ENCODE data around the gene RIMOC1.

RIMOC1 gene

GRCh38 chr5:41908374-41909079 lies 4.4 kb downstream of the RIMOC1 start:
- H3K9me3 ChIP-seq (ENCODE audit: low read length) = no peaks in the 10 kb centered on the region
- no peak overlapping the region for H3K9ac ChIP-seq (ENCODE audit: low read length)
- H3K9me2 ChIP-seq (ENCODE audit: low read depth, low read length) = no peaks in the 10 kb centered on the region
- H3K27ac ChIP-seq (ENCODE audit: low read depth, low read length, poor library complexity, severe bottlenecking) = no peak overlapping the region
- H3K4me2 ChIP-seq (ENCODE audit: low read length) = no peak overlapping the region
- H4K20me1 ChIP-seq (ENCODE audit: insufficient read depth, low read length) = no peaks in the 10 kb centered on the region
- H3K4me3 ChIP-seq (ENCODE audit: low read depth, low read length, poor library complexity, severe bottlenecking) = no peak overlapping the region
- no peak overlapping the region for H2AFZ ChIP-seq (ENCODE audit: low read length)
- TF ChIP-seq CTCF (IDR thresholded peaks at IDR 0.05; ENCODE audit: low read length) (no peak), EZH2 (IDR thresholded peaks at IDR 0.05; ENCODE audit: borderline replicate concordance, low read length) (no peak)
- H3K79me2 ChIP-seq (ENCODE audit: insufficient read depth, low read length) = peaks cover 24% of the 10 kb centered on the region
- no peaks in the 10 kb centered on the region for H3F3A ChIP-seq (ENCODE audit: insufficient read depth, low read length)
- peaks cover 59% of the 10 kb centered on the region for H3K36me3 ChIP-seq (ENCODE audit: insufficient read depth, low read length)
- no peaks in the 10 kb centered on the region for H3K27me3 ChIP-seq (ENCODE audit: insufficient read depth, low read length)
- peaks cover 14% of the 10 kb centered on the region for H3K4me1 ChIP-seq (ENCODE audit: insufficient read depth, low read length, severe bottlenecking)

- no peak overlapping the region for H3K4me2 ChIP-seq (ENCODE audit: low read length)
Measured at GRCh38 chr5:41918105-41918504, 14.0 kb downstream of the RIMOC1 start.

GRCh38 chr5:41921166-41921565 lies 17.0 kb downstream of the RIMOC1 start:
- Histone ChIP-seq H3K27ac (ENCODE audit: low read depth, low read length, poor library complexity, severe bottlenecking) (no peak overlapping the region), H3K9me2 (ENCODE audit: low read depth, low read length) (no peaks in the 10 kb centered on the region), H3K36me3 (ENCODE audit: insufficient read depth, low read length) (peaks cover 52% of the 10 kb centered on the region), H4K20me1 (ENCODE audit: insufficient read depth, low read length) (no peaks in the 10 kb centered on the region), H3K4me1 (ENCODE audit: insufficient read depth, low read length, severe bottlenecking) (peaks cover 17% of the 10 kb centered on the region), H3K9ac (ENCODE audit: low read length) (no peak overlapping the region), H2AFZ (ENCODE audit: low read length) (no peak overlapping the region), H3K4me2 (ENCODE audit: low read length) (no peak overlapping the region), H3K27me3 (ENCODE audit: insufficient read depth, low read length) (no peaks in the 10 kb centered on the region), H3F3A (ENCODE audit: insufficient read depth, low read length) (no peaks in the 10 kb centered on the region; the same call in 1 of the 2 replicates), H3K79me2 (ENCODE audit: insufficient read depth, low read length) (no peaks in the 10 kb centered on the region), H3K9me3 (ENCODE audit: low read length) (no peaks in the 10 kb centered on the region), H3K4me3 (ENCODE audit: low read depth, low read length, poor library complexity, severe bottlenecking) (no peak overlapping the region)
- TF ChIP-seq EZH2 (IDR thresholded peaks at IDR 0.05; ENCODE audit: borderline replicate concordance, low read length) (no peak), CTCF (IDR thresholded peaks at IDR 0.05; ENCODE audit: low read length) (no peak)

More at GRCh38 chr5:41918105-41918504, 14.0 kb downstream of the RIMOC1 start:
- Histone ChIP-seq H3K4me1 (ENCODE audit: insufficient read depth, low read length, severe bottlenecking) (no peaks in the 10 kb centered on the region), H3K4me3 (ENCODE audit: low read depth, low read length, poor library complexity, severe bottlenecking) (no peak overlapping the region), H4K20me1 (ENCODE audit: insufficient read depth, low read length) (no peaks in the 10 kb centered on the region), H2AFZ (ENCODE audit: low read length) (no peak overlapping the region), H3K36me3 (ENCODE audit: insufficient read depth, low read length) (peaks cover 83% of the 10 kb centered on the region), H3K27me3 (ENCODE audit: insufficient read depth, low read length) (no peaks in the 10 kb centered on the region), H3K79me2 (ENCODE audit: insufficient read depth, low read length) (no peaks in the 10 kb centered on the region), H3K27ac (ENCODE audit: low read depth, low read length, poor library complexity, severe bottlenecking) (no peak overlapping the region), H3K9ac (ENCODE audit: low read length) (no peak overlapping the region), H3K9me3 (ENCODE audit: low read length) (no peaks in the 10 kb centered on the region; the same call in 1 of the 2 replicates), H3K9me2 (ENCODE audit: low read depth, low read length) (no peaks in the 10 kb centered on the region), H3F3A (ENCODE audit: insufficient read depth, low read length) (no peaks in the 10 kb centered on the region; the same call in 1 of the 2 replicates)
- TF ChIP-seq EZH2 (IDR thresholded peaks at IDR 0.05; ENCODE audit: borderline replicate concordance, low read length) (no peak), CTCF (IDR thresholded peaks at IDR 0.05; ENCODE audit: low read length) (no peak)

Measured in OCI-LY1 (cell line).